Inferior parietal cortex (tissue), 1 donor: ENCODE data around the gene SERTM2.
"Not testable (repeated sequence)": the region's sequence is repeated elsewhere in the genome, so short reads cannot be mapped to it uniquely, and the experiment has no call there.

Source experiments
- DNase-seq: peaks from one replicate; pipeline ENCODE4 v3.0.0-alpha.2; 2016; ENCODE audit errors: extremely low spot score

Gene SERTM2

GRCh38 chrX:111511477-111511876 is at the start of gene SERTM2:
Gene SERTM2, plus strand, starts transcription at chrX:111511645. Its CDS starts 7,213 bp downstream, at chrX:111518858.
- DNase-seq, result no peak

DNA sequence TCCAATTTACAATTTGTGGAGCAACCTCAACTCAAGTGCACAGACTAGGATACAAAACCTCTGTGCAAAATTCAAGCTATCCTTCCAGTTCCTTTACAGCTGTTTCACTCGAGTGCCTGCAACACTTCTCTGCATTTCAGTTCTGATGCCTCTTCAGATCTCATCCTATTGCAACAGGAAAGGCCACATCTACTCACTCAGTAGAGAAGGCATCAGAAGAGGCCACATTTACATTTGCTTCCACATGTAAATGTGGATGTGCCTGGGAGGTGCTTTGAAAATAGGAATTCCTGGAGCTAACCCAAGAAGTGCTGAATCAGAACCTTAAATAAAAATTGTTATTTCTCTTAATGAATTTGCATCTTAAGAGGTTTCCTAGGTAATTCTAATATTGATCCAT is 45.8 kb upstream of the SERTM2 start:
- DNase-seq, result no peak

DNA sequence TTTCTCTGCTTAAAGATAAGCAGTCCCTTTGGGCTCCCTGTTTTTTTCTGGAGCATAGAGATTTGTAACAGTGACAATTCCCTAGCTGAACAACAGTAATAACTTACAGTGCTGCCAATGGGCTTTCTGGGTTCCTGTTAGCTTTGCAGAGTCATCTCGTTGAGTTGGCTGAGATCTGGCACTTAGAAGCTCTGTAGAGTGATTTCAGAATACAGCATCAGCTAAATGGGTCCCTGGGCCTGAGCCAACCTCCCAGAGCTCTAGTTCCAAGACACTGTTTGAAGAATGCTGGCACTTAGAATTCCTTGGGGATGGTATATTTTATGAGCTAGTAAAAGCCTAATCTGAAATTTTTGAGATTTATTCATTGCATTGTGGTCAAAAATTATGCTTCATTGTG is 43.5 kb upstream of the SERTM2 start:
- peak; percentile 28 for DNase-seq

DNA sequence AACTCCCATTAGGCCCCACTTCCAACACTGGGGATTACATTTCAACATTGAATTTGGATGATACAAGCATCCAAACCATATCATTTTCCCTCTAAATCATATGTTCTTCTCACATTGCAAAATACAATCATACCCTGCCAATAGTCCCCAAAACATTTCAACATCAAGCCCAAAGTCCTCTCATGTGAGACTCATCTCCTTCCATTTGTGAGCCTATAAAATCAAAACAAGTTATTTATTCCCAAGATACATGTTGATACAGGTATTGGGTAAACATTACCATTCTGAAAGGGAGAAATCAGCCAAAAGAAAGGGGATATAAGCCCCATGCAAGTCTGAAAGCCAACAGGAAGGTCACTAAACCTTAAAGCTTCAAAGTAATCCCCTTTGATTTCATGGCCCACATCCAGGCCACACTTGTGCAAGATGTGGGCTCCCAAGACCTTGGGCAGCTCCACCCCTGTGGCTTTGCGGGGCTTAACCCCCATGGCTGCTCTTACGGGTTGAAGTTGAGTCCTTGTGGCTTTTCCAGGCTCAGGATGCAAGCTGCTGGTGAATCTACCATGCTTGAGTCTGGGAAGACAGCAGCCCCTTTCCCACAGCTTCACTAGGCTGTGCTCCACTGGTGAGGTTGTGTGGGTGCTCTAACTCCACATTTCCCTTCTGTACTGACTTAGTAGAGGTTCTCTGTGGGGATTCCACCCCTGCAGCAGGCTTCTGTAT is 40.6 kb upstream of the SERTM2 start:
- DNase-seq, result no peak

DNA sequence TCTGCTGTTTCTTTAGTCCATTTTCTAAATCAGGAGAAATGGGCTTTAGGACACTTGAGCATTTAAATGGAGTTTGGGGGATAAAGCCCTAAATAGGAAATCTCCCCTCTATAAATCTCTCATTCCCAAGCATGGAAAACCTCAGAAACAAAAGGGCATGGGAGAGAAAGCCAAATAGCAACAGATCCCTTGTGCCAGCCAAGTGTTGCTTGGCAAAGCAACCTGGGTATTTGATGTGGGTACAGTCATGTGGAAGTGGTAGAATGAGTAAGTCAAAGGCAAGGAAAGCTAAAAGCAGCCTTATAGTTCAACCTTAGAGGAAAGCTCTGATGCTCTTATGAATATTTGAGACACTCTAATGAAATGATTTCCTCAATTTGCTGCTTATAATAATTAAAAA is 29.5 kb upstream of the SERTM2 start:
- no peak for DNase-seq

DNA sequence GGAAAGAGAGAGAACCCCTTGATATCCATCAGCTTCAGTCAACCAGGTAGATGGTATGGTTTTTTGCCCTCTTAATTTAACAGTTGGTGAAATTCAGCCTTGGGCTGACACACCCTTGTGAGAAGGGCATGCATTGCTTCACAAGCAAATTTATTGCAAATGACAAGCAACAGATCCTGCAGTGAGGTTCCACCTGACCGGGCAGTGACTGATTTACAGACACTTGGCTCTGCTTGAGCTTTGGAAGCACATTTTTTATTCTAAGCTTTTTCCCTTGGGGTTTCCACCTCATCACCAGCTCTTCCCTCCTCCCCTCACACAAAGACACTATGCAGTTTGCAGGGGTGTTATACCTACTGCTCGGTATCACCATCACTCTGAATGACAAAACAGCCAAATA is 28.3 kb upstream of the SERTM2 start:
- no peak for DNase-seq

DNA sequence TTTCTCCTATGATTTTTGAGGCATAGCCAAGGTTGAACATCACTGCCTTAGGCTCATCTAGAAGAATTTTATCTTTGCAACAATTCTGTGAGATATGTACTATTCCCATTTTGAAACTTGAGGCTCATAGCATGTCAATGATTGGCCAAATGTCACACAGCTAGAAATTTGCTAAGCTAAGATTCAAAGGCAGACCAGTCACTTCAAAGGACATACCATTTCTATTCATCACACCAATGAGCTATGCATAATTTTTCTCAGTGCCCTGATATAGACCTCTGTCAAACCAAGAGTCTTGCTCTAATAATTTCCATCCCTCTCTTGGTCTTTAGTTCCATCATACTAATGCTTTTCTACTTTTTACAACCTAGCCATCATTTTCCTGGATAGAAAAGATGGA is 27.6 kb upstream of the SERTM2 start:
- DNase-seq, result no peak

- DNase-seq, result no peak
These were observed 20.8 kb upstream of the SERTM2 start for GRCh38 chrX:111490688-111491087.

- no peak for DNase-seq
These were observed 19.4 kb upstream of the SERTM2 start for GRCh38 chrX:111492085-111492484.

GRCh38 chrX:111498538-111499103 is 12.8 kb upstream of the SERTM2 start:
- DNase-seq, result no peak

DNA sequence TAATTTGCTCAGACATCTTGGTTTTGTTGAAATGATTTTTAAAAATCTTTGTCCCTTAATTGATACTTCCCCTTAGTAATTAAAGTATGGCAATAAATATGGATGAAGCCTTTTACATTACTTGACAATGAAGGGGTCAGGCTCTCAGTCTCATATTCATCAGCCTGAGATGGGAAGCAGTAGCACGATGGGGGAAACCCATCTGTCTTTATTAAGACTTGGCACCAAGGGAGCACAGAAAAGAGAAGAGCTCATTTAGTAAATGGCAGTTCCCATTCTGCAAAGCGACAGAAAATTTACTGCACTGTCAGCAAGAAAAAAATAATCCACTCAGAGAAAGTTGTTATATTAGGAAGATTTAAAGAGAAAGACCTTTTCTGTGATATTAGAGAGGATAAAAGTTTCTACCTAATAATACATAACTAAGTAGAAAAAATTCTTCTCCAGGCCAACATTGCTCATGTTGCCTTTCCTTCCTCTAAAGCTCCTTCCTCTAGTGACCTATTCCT is 7.9 kb upstream of the SERTM2 start:
- DNase-seq, result no peak

GRCh38 chrX:111504941-111505340 is 6.5 kb upstream of the SERTM2 start:
- no peak for DNase-seq

GRCh38 chrX:111505783-111506182 is 5.7 kb upstream of the SERTM2 start:
- DNase-seq, result no peak

GRCh38 chrX:111506826-111507225 is 4.6 kb upstream of the SERTM2 start:
- no peak for DNase-seq

- no peak for DNase-seq
These were observed 3.5 kb upstream of the SERTM2 start for GRCh38 chrX:111507933-111508332.

- DNase-seq, result no peak
These were observed 3.9 kb downstream of the SERTM2 start for GRCh38 chrX:111515298-111515697.

GRCh38 chrX:111518667-111519066 is 7.2 kb downstream of the SERTM2 start:
- DNase-seq, result no peak

DNA sequence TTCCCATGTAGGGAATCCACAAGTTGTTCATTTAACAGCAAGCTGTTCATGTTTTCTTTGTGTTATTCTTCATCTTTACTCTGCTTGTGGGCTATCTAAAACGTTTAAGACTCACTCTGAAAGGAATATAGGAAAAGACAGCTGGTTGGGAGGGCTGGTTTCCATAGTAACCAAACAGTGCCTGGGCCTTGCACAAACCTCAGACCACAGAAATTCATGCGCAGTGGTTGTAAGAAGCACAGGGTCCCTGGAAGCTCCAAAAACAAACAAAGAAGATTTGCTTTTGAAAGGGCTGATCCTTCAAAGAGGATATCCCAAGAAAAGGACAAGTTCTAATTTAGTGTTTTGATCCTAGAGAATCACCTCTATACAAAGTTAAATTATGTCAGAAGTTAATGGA is 7.8 kb downstream of the SERTM2 start:
- DNase-seq, result no peak

GRCh38 chrX:111520506-111520905 is 9.1 kb downstream of the SERTM2 start:
- no peak for DNase-seq

DNA sequence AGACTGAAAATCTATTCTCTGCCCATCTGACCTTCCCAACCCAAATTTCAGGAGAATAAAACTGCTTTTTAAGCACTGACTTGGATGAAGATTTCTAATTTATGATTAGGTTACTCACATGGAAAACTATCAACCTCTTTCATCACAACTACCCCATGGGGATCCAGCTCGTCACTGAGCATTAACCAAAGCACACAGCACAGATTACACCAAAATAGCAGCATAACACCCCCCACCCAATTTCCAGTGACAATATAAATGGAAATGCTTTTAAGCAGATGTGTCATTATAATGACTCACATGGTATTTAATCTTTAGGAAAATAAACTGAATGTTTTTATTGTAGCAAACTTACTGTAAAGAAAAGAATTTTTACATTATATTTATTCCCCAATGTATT is 9.7 kb downstream of the SERTM2 start:
- no peak for DNase-seq

GRCh38 chrX:111543212-111543741 is 31.8 kb downstream of the SERTM2 start:
- no peak for DNase-seq

GRCh38 chrX:111549235-111549634 is 37.8 kb downstream of the SERTM2 start:
- not testable (repeated sequence) for DNase-seq

GRCh38 chrX:111555406-111555958 is 44.0 kb downstream of the SERTM2 start:
- DNase-seq, result no peak
